Retinal pigment epithelial cell (primary cell): ENCODE results near the gene UPP1.

Experiments used
- DNase-seq: peaks from one replicate; pipeline ENCODE4 v3.0.0-alpha.2; 2010; ENCODE audit warnings: low read depth
- H3K4me3 ChIP-seq: 2 replicates; pipeline ENCODE4 v1.5.1; 2011; ENCODE audit warnings: mild to moderate bottlenecking, low read length, control low read depth, moderate library complexity
- TF ChIP-seq, protein P1 (sequence below): conservative IDR thresholded peaks from 2 replicates; pipeline ENCODE4 v1.5.1; 2011; ENCODE audit warnings: low read depth, low read length, control low read depth, inconsistent platforms

Gene UPP1

DNA sequence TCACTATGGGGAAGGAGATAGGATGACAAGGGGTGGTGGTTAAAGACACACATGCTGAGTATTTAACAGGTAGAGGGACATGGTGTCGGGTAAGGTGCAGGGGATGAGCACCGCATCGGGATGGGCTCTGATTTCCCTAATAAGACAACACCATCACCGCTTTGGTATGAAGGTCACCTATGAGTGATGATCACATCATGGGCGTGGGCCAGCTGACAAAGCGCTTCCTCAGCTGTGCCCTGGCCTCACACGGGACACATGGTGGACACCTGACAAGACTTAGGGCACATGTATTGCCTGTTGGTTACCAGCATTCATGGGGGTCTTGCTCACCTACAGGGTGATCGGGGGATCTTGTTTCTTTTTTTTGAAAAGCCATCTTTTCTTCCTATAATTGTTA, 41.0 kb upstream of the UPP1 start:
- no peak for DNase-seq
- H3K4me3 ChIP-seq = no peak overlapping the region
- TF ChIP-seq, protein P1, sequence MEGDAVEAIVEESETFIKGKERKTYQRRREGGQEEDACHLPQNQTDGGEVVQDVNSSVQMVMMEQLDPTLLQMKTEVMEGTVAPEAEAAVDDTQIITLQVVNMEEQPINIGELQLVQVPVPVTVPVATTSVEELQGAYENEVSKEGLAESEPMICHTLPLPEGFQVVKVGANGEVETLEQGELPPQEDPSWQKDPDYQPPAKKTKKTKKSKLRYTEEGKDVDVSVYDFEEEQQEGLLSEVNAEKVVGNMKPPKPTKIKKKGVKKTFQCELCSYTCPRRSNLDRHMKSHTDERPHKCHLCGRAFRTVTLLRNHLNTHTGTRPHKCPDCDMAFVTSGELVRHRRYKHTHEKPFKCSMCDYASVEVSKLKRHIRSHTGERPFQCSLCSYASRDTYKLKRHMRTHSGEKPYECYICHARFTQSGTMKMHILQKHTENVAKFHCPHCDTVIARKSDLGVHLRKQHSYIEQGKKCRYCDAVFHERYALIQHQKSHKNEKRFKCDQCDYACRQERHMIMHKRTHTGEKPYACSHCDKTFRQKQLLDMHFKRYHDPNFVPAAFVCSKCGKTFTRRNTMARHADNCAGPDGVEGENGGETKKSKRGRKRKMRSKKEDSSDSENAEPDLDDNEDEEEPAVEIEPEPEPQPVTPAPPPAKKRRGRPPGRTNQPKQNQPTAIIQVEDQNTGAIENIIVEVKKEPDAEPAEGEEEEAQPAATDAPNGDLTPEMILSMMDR = no peak

DNA sequence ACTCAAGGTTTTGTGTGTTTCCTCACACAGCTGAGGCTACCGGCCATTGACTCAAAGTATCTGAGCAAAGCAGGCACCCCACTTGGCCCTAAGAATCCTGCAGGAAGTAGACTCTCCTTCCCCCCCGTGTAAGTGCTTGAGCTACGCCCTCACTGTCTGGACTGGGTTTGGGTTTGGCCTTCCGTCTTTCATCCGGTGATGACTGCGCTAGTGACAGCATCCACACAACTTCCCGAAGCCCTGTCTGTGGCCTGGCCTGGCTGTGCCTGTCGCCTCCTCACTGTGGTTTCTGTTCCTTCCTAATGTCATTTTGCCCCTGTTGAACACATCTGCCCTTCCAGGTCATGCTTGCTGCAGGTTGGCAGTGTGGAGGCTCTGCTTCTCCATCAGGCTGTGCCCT, 39.2 kb upstream of the UPP1 start:
- TF ChIP-seq, protein P1 = no peak

DNA sequence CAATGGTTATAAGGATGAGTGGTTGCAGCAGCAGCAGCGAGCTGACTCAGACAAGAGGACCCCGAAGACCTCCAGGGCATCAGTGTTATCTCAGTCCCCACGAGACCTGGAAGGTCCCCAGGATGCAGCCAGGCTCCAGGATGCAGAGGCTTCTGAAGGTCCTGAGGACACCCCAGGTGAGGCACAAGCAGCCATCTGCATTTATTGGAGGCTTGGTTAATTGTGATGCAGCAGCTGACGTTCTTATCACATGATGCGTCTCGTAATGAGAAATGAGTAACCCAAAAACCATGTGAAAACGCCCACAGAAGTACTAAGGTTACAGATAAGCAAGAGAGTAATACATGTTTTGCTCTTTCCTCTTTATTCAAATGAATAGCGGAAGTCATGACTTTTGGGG, 36.3 kb upstream of the UPP1 start:
- TF ChIP-seq, protein P1 = no peak
- DNase-seq = no peak

More for the DNA sequence above, 39.2 kb upstream of the UPP1 start:
- no peak overlapping the region for H3K4me3 ChIP-seq
- no peak for DNase-seq

DNA sequence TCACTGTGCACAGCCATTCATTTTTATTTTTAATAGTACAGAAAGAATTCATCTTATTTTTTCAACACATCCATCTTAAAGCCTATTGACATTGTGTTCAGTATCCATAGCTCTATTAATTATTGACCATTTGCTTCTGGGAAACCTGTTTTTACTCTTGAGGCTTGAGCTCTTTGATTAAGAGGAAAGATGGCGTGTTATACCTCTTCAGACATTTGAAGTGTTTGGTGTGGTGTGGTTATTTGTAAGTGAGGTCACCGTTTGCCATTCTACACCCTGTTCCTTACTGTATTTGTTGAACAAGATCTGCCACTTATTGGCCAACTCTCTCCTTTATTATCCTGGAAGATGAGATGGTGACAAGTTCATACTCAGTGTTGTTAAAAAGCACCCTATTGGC, 35.3 kb upstream of the UPP1 start:
- TF ChIP-seq, protein P1 = no peak
- no peak overlapping the region for H3K4me3 ChIP-seq
- DNase-seq = no peak

More for the DNA sequence above, 36.3 kb upstream of the UPP1 start:
- H3K4me3 ChIP-seq = no peak overlapping the region

DNA sequence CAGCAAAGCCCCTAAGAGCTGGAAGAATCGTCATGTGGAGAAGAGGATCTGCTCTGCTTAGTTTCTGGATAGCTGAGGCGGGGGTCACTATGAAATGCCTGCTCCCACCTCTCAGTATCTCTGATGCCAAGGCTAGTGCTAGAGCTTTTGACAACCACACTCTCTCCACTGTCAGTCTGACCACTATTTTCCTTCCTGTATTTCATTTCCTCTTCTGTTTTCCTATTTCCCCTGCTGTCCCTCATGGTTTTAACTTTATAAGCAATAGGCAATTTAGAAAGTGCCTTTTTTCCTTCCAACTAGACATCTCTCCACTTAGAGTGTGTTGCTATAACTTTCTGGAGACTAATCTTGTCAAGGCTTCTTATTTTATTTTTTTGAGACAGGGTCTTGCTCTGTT, 30.1 kb upstream of the UPP1 start:
- TF ChIP-seq, protein P1 = no peak

DNA sequence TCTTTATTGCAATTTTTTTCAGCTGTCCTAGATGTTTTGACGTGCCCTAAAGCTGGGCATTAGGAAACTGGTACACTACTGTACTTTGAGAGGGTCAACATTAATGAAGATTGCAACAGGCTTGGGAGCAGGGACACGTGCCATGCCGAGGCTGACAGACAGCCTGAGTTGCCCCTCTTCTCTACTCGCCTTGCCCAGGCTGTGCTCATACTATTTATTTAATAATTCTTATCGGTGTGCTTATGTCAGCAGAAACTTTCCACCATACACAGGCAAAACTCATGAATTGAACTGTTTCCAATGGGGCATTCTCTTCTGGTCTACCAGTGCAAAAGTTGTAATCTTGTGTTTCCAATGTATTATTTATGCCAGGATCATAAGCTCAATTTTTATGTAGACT, 29.4 kb upstream of the UPP1 start:
- no peak overlapping the region for H3K4me3 ChIP-seq
- TF ChIP-seq, protein P1 = no peak
- no peak for DNase-seq

More for the DNA sequence above, 30.1 kb upstream of the UPP1 start:
- no peak for DNase-seq
- H3K4me3 ChIP-seq = no peak overlapping the region

DNA sequence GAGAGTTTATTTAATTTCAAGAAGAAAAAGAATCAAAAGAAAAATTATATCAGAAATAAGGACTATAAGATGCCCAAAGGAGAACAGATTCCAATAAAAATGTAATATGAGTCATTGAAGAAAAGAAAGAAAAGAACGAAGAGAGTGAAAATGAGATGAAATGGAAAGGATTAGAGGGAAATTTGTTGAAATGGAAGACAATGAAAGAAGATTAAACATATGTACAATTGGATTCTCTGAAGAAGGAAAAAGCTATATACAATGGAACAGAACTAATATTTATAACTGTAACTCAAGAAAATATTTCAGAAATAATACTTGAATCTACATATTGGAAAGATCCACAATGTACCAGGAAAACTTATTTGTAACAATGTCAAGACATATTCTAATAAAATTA, 25.1 kb upstream of the UPP1 start:
- no peak for DNase-seq
- H3K4me3 ChIP-seq = no peak overlapping the region

More for the DNA sequence above, 25.1 kb upstream of the UPP1 start:
- TF ChIP-seq, protein P1 = no peak
